ENCODE data around the gene RNF17.

GRCh38 chr13:24916464-24916863, 152.5 kb downstream of the RNF17 start:
- TF ChIP-seq, protein P1, sequence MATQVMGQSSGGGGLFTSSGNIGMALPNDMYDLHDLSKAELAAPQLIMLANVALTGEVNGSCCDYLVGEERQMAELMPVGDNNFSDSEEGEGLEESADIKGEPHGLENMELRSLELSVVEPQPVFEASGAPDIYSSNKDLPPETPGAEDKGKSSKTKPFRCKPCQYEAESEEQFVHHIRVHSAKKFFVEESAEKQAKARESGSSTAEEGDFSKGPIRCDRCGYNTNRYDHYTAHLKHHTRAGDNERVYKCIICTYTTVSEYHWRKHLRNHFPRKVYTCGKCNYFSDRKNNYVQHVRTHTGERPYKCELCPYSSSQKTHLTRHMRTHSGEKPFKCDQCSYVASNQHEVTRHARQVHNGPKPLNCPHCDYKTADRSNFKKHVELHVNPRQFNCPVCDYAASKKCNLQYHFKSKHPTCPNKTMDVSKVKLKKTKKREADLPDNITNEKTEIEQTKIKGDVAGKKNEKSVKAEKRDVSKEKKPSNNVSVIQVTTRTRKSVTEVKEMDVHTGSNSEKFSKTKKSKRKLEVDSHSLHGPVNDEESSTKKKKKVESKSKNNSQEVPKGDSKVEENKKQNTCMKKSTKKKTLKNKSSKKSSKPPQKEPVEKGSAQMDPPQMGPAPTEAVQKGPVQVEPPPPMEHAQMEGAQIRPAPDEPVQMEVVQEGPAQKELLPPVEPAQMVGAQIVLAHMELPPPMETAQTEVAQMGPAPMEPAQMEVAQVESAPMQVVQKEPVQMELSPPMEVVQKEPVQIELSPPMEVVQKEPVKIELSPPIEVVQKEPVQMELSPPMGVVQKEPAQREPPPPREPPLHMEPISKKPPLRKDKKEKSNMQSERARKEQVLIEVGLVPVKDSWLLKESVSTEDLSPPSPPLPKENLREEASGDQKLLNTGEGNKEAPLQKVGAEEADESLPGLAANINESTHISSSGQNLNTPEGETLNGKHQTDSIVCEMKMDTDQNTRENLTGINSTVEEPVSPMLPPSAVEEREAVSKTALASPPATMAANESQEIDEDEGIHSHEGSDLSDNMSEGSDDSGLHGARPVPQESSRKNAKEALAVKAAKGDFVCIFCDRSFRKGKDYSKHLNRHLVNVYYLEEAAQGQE (IDR thresholded peaks at IDR 0.05; ENCODE audit: low read depth) = no peak
- TF ChIP-seq POLR2AphosphoS5 (IDR thresholded peaks at IDR 0.05; ENCODE audit: low read depth, low read length) (no peak), CTCF (IDR thresholded peaks at IDR 0.05 in 2 of 3, conservative IDR thresholded peaks at IDR 0.05 in 1 of 3; ENCODE audit: borderline replicate concordance in 1 of 3, insufficient read depth in 1 of 3, low read depth in 2 of 3, low read length in 2 of 3) (no peak), EGR1 (IDR thresholded peaks at IDR 0.05; ENCODE audit: low read depth) (no peak), POLR2A (IDR thresholded peaks at IDR 0.05; ENCODE audit: borderline replicate concordance, extremely low read depth, insufficient read depth, insufficient read length) (no peak), ZBTB33 (IDR thresholded peaks at IDR 0.05; ENCODE audit: extremely low read depth, insufficient replicate concordance, low read length) (no peak), SIN3A (IDR thresholded peaks at IDR 0.05; ENCODE audit: low read depth) (no peak), EZH2 (IDR thresholded peaks at IDR 0.05) (no peak), FOSL1 (IDR thresholded peaks at IDR 0.05; ENCODE audit: low read depth) (no peak), YY1 (IDR thresholded peaks at IDR 0.05; ENCODE audit: extremely low read depth, insufficient replicate concordance, low read depth, low read length) (no peak), MAX (IDR thresholded peaks at IDR 0.05) (no peak), RAD21 (IDR thresholded peaks at IDR 0.05; ENCODE audit: low read depth) (no peak), ELF1 (IDR thresholded peaks at IDR 0.05; ENCODE audit: borderline replicate concordance, low read depth) (no peak)
- TF ChIP-seq, protein P2, sequence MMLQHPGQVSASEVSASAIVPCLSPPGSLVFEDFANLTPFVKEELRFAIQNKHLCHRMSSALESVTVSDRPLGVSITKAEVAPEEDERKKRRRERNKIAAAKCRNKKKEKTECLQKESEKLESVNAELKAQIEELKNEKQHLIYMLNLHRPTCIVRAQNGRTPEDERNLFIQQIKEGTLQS (IDR thresholded peaks at IDR 0.05) = no peak
